ENCODE data around the gene TNFRSF1A.

TNFRSF1A gene

DNA sequence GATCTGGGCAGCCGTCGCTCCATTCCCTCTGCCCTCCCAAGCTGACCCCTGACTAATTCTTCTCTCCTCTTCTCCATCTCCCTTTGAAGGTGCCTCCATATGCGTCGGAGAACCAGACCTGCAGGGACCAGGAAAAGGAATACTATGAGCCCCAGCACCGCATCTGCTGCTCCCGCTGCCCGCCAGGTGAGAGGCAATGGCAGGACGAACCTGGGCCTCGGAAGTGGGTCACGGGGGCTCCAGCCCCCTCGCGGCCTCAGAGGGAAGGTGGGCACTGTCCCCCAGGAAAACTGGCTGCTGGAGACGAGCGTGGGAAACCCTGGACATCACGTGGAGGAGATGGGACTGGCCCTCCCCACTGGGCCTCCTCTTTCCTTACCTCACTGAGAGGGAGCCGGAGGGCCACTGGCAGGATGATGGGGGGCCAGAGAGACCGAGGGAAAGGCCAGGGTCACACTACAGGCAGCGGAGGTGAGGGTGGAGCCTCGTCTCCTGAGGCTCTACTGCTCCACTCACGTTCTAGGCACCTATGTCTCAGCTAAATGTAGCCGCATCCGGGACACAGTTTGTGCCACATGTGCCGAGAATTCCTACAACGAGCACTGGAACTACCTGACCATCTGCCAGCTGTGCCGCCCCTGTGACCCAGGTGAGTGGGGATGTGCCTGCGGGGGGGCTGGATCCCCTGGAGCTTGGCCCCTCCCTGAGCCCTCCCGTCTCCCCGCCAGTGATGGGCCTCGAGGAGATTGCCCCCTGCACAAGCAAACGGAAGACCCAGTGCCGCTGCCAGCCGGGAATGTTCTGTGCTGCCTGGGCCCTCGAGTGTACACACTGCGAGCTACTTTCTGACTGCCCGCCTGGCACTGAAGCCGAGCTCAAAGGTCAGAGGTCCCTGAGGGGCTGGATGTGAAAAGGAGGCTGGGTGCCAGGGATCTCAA lies 42.9 kb upstream of the TNFRSF1A start:
- no peaks in the 10 kb centered on the region for H3K4me1 ChIP-seq (ENCODE audit: insufficient read depth, low read length, poor library complexity, severe bottlenecking)
- H2AFZ ChIP-seq (ENCODE audit: low read length): no peak overlapping the region
- no peak for TF ChIP-seq EZH2phosphoT487 (IDR thresholded peaks at IDR 0.05; ENCODE audit: borderline replicate concordance)
- TF ChIP-seq, protein P1, sequence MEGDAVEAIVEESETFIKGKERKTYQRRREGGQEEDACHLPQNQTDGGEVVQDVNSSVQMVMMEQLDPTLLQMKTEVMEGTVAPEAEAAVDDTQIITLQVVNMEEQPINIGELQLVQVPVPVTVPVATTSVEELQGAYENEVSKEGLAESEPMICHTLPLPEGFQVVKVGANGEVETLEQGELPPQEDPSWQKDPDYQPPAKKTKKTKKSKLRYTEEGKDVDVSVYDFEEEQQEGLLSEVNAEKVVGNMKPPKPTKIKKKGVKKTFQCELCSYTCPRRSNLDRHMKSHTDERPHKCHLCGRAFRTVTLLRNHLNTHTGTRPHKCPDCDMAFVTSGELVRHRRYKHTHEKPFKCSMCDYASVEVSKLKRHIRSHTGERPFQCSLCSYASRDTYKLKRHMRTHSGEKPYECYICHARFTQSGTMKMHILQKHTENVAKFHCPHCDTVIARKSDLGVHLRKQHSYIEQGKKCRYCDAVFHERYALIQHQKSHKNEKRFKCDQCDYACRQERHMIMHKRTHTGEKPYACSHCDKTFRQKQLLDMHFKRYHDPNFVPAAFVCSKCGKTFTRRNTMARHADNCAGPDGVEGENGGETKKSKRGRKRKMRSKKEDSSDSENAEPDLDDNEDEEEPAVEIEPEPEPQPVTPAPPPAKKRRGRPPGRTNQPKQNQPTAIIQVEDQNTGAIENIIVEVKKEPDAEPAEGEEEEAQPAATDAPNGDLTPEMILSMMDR (conservative IDR thresholded peaks at IDR 0.05; ENCODE audit: low read length): no peak

DNA sequence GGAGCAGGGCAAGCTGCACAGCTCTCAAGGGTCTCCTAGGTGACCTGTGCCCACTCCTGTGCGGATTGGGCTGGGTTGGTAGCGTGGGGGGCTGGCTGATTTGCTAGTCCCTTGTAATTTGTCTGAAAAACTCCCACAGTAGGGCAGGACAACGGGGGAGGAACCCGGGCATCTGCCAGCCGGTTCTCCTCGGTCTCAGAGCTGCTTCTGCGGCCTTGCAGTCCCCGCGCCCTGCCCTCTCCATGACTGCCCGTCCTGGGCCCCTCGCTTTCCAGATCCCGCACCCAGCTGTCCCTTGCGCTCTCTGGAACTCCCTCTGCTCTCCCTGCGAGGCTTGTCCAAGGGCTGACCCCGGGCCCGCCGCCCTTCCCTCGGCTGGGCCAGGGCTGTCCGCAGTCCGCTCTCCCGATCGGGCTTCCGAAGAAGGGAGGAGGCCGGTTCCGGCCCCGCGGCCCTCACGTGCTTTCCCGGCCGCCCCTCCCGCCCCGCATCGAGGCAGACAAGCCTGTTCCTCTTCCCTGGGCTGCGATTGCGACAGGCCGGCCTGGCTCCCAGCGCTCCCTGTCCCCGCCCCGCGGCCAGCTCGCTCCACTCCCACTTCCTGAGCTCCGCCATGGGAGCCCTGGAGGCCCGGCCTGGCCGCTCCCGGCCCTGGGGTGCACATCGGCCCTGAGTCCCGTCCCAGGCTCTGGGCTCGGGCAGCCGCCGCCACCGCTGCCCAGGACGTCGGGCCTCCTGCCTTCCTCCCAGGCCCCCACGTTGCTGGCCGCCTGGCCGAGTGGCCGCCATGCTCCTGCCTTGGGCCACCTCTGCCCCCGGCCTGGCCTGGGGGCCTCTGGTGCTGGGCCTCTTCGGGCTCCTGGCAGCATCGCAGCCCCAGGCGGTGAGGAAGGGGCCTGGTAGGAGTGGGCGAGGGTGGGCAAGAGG lies 42.0 kb upstream of the TNFRSF1A start, which contains the start of gene LTBR:
Gene LTBR, plus strand, starts transcription at position 591 of the 927 bp plus-strand sequence. Its CDS starts 197 bp downstream, at position 788.
- Histone ChIP-seq H2AFZ (ENCODE audit: low read length) (no peak within 1 kb of the TSS), H3K4me2 (ENCODE audit: low read depth, low read length, poor library complexity, severe bottlenecking) (no peak within 1 kb of the TSS)
- no peak for TF ChIP-seq EZH2phosphoT487 (IDR thresholded peaks at IDR 0.05; ENCODE audit: borderline replicate concordance)
- TF ChIP-seq, protein P1 (conservative IDR thresholded peaks at IDR 0.05; ENCODE audit: low read length): no peak

More for the DNA sequence above, 42.9 kb upstream of the TNFRSF1A start:
- Histone ChIP-seq H3F3A (ENCODE audit: low read depth) (no peaks in the 10 kb centered on the region), H3K79me2 (ENCODE audit: insufficient read depth, low read length) (no peaks in the 10 kb centered on the region), H3K9me2 (replicated peaks; ENCODE audit: low read depth, low read length) (no peaks in the 10 kb centered on the region), H4K20me1 (ENCODE audit: insufficient read depth, low read length, poor library complexity, severe bottlenecking) (no peaks in the 10 kb centered on the region), H3K4me3 (ENCODE audit: low read length, poor library complexity, severe bottlenecking) (no peak overlapping the region), H3K27me3 (ENCODE audit: insufficient read depth, low read length, poor library complexity, severe bottlenecking) (no peaks in the 10 kb centered on the region), H3K9me3 (ENCODE audit: insufficient read depth, low read depth, low read length) (no peaks in the 10 kb centered on the region), H3K9ac (ENCODE audit: low read depth, low read length, poor library complexity, severe bottlenecking) (no peak overlapping the region), H3K4me2 (ENCODE audit: low read depth, low read length, poor library complexity, severe bottlenecking) (no peak overlapping the region), H3K36me3 (ENCODE audit: insufficient read depth, low read length) (no peaks in the 10 kb centered on the region)

DNA sequence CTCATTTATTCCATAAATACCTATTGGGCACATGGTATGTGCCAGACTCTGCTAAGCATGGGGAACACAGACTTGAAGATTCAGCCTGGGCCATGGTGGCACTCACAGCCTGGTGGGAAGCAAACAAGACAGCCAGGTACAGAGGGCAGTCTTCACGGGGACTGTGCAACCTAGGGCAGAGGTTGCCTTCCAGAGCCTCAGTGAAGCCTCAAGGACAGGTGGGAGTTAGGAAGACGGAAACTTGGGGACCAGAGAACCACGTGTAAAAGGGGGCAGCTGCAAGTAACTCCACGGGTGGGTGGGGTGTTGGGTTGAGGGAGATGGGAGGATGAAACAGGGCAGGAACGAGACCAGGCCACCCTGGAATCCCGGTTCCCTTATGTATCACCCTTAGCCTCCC lies 41.1 kb upstream of the TNFRSF1A start:
- Histone ChIP-seq H3K36me3 (ENCODE audit: insufficient read depth, low read length) (no peaks in the 10 kb centered on the region), H3K9me3 (ENCODE audit: insufficient read depth, low read depth, low read length) (no peaks in the 10 kb centered on the region), H3K9ac (ENCODE audit: low read depth, low read length, poor library complexity, severe bottlenecking) (no peak overlapping the region), H3F3A (ENCODE audit: low read depth) (no peaks in the 10 kb centered on the region), H3K9me2 (replicated peaks; ENCODE audit: low read depth, low read length) (no peaks in the 10 kb centered on the region), H2AFZ (ENCODE audit: low read length) (no peak overlapping the region), H3K4me1 (ENCODE audit: insufficient read depth, low read length, poor library complexity, severe bottlenecking) (no peaks in the 10 kb centered on the region), H3K27me3 (ENCODE audit: insufficient read depth, low read length, poor library complexity, severe bottlenecking) (no peaks in the 10 kb centered on the region), H3K79me2 (ENCODE audit: insufficient read depth, low read length) (no peaks in the 10 kb centered on the region), H4K20me1 (ENCODE audit: insufficient read depth, low read length, poor library complexity, severe bottlenecking) (no peaks in the 10 kb centered on the region), H3K4me2 (ENCODE audit: low read depth, low read length, poor library complexity, severe bottlenecking) (no peak overlapping the region), H3K4me3 (ENCODE audit: low read length, poor library complexity, severe bottlenecking) (no peak overlapping the region)
- TF ChIP-seq, protein P1 (conservative IDR thresholded peaks at IDR 0.05; ENCODE audit: low read length): no peak
- no peak for TF ChIP-seq EZH2phosphoT487 (IDR thresholded peaks at IDR 0.05; ENCODE audit: borderline replicate concordance)

More for the DNA sequence above, 42.0 kb upstream of the TNFRSF1A start, which contains the start of gene LTBR:
- H3K36me3 ChIP-seq (ENCODE audit: insufficient read depth, low read length): no peaks in the 10 kb centered on the region
- no peaks in the 10 kb centered on the region for H3K27me3 ChIP-seq (ENCODE audit: insufficient read depth, low read length, poor library complexity, severe bottlenecking)
- H3K79me2 ChIP-seq (ENCODE audit: insufficient read depth, low read length): no peaks in the 10 kb centered on the region
- no peak within 1 kb of the TSS for H3K4me3 ChIP-seq (ENCODE audit: low read length, poor library complexity, severe bottlenecking)
- no peaks in the 10 kb centered on the region for H3K9me3 ChIP-seq (ENCODE audit: insufficient read depth, low read depth, low read length)
- no peaks in the 10 kb centered on the region for H4K20me1 ChIP-seq (ENCODE audit: insufficient read depth, low read length, poor library complexity, severe bottlenecking)
- no peaks in the 10 kb centered on the region for H3K4me1 ChIP-seq (ENCODE audit: insufficient read depth, low read length, poor library complexity, severe bottlenecking)
- no peak within 1 kb of the TSS for H3K9ac ChIP-seq (ENCODE audit: low read depth, low read length, poor library complexity, severe bottlenecking)
- H3F3A ChIP-seq (ENCODE audit: low read depth): no peaks in the 10 kb centered on the region
- no peaks in the 10 kb centered on the region for H3K9me2 ChIP-seq (replicated peaks; ENCODE audit: low read depth, low read length)

Measured in Loucy (cell line).